ENCODE data around the gene MAP6.

MAP6 gene

DNA sequence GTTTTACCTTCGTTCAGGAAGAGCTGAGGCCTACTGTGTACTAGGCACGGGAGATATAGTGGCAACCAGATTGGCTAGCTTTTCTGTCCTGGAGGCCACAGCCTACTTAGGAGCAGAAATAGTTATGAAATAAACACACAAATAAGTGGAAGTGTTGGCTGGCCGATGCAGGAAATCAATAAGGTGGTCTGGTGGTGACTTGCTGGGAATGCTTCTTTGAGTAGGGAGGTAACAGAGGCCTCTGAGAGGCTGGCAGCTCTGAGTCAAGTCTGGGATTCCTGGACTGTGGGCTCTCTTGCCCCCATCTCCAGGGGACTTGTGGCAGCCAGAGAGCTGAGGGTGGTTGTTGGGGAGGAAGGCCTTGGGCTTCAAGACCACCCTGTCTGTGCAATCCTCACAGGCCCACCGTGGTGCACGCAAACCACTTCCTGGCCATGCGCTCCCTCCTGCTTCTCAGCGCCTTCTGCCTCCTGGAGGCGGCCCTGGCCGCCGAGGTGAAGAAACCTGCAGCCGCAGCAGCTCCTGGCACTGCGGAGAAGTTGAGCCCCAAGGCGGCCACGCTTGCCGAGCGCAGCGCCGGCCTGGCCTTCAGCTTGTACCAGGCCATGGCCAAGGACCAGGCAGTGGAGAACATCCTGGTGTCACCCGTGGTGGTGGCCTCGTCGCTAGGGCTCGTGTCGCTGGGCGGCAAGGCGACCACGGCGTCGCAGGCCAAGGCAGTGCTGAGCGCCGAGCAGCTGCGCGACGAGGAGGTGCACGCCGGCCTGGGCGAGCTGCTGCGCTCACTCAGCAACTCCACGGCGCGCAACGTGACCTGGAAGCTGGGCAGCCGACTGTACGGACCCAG lies 102.7 kb downstream of the MAP6 start:
- no peak for DNase-seq

DNA sequence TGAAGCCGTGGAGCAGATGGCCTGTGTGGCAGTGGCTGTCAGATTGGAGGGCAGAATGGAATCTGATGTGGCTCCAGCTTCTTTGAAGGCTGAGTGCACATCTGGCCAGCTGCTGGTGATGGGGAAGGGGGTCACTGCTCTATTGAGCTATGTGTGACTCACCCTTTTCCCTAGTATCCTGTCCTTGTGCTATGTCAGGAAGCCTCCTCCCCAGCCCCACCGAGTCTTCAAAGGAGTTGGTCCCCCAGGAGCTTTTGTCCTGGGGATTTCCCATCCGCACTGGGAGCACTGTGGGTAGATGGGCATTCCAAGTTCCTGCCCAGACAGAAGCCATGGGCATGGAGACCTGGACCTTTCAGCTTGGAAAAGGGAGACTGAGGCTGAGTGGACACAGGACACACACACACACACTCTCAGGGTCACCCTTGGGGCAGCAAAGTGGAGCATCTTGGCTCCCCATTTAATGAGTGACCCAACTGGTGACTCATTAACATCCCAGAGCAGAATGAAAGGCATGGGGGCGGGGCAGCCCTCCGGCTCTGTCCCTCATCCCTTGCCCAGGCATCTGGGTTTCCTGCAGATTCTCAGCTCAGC lies 103.5 kb downstream of the MAP6 start:
- DNase-seq, result no peak

DNA sequence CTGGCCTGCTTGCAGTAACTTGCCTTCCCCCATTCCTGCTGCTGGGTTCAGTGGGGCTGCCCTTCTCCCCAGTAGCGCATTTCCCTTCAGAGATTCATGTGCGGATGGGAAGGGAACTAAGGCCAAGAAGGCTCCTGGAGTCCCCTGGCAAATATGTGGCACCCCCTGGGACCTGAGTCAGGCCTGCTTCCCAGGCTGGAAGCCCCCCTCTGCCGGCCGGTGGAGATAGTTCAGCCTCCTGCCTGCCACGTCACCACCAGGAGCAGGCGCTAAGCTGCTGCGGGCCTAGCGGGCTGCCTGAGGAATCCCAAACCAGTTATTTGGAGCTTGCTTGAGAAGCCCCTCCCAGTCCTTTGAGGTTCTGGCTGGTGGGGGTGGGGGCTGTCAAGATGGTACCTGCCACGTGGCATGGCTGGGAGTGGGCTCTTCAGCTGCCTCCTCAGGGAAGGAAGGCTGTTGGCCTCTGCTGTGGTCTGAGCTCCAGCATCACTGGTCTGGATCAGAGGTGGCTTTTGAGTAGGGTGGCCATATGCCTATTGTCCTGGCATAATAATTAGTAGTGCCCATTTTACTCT lies 104.8 kb downstream of the MAP6 start:
- DNase-seq, result no peak

- no peak for DNase-seq
Observed at GRCh38 chr11:75563501-75563977, 105.3 kb downstream of the MAP6 start.

- DNase-seq, result no peak
Observed at GRCh38 chr11:75562836-75563484, 105.9 kb downstream of the MAP6 start.

GRCh38 chr11:75562048-75562835 lies 106.6 kb downstream of the MAP6 start, which contains the start of gene SERPINH1:
Gene SERPINH1 (plus strand): TSS chr11:75562253. CDS start chr11:75566350, 4,097 bp downstream.
- peak; percentile 66 to 72 for DNase-seq

GRCh38 chr11:75561426-75562047 lies 107.3 kb downstream of the MAP6 start:
- DNase-seq, result no peak

- no peak for DNase-seq
Observed at GRCh38 chr11:75560644-75561043, 108.2 kb downstream of the MAP6 start.

DNA sequence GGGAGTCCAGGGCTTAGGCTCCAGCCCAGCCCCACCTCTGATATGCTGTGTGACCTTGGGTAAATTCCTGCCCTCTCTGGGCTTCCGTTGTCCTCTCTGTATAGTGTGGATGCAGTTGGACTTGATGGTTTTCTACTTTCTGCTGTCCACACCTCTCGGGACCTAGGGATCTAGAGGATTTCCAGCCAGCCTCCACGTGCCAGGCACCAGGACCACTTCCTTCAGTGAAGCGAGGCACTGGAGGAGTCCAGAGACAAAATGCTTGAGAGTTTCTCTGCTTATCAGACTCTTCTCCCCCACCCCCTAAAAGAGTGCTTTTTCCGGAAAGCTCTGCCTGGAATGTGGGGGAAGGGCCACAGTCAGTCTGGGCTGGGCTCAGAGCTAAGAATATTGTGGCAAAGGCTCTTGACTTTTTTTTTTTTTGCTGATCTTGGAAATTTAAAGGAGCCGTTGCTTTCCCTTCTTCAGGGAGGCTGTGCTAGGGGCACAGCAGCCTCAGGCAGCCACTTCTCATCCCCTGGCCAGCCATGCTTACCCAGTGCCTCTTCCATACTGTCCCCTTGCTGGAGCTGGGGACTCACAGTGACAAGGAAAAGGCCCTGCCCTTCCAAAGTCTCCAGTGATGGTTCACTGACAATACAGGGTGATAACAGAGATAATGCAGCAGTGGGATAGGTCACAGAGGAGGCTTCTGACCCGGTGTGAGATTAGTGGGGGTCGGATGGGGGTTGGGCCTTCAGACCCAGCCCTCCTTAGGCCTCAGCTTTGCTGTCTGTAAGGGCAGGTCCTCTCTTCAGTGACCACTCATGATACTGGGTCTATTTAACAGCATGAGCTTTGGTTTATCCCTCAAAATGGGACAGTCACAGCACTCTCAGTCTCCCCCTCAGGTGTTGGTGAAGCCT lies 109.6 kb downstream of the MAP6 start:
- DNase-seq, result no peak

DNA sequence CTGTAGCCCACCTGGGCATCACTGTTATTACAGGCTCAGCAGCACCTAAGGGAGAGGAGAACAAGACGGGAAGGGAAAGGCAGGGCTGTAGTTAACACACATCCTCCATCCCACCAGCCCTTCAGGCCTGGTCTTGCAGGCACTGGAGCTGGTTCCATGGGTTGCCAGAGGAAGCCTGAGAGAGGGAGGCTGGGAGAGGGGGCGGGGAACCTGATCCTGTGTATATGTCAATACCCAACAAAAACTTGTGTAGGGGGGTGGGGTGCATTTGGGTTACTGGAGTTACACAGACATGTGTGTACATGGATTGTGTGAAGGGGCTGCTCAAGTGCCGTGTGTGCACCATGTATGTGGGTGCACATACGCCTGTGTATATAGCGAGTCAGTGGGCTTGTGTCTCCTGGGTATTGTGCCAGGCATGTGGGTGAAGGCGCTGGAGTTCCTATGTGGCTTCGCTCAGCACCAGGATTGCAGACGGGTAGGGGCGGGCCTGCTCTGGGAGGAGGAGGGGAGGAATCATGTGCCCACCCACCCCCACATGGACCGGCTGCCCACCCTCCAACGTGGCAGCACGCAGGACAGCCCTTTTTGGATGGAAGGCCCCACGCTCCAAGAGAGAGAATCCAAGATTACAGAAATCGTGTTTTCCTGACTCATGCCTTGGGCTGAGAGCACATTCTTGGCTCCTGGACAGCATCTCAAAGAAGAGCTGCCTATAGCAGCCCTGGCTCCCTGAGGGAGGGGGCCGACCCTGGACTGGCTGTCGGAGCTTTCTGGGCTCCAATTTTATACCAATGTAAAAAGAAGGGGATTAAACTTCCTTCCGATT lies 111.0 kb downstream of the MAP6 start:
- DNase-seq, result no peak

DNA sequence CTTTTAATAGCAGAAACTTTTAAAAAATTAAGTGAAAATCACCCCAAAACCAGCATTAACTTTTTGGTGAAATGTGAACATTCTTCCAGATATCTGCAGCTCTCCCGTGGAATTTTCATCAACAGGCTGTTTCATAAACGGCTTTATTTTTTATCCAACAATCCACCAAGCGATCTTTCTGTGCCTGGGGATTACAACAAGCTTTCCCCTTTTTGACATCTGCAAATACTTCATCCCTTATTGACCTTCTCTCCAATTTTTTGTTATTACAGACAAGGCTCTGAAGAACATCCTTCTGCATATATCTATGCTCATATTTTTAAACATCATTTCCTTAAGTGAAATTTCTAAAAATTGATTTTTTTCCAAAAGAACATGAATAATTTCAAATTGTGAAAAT lies 112.6 kb downstream of the MAP6 start:
- DNase-seq, result no peak

- no peak for DNase-seq
Observed at GRCh38 chr11:75555079-75555811, 113.6 kb downstream of the MAP6 start.

- no peak for DNase-seq
Observed at GRCh38 chr11:75554258-75555022, 114.4 kb downstream of the MAP6 start.

DNA sequence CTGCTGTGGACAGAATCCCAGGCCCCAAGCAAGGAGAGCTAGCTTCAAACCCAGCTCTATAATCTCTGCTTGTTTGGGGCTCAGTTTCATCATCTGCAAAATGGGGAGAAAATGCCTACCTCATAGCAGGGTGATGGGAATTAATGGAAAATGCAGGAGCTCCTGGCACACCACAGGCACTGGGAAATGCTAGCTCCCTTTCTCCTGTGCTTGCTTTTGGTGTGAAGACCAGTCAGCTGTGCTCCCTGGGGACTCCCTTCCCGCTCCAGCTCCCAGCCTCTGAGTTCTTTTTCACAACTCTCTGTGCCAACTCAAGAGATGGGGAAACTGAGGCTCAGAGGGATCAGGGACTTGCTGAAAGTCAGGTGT lies 115.0 kb downstream of the MAP6 start:
- DNase-seq, result no peak

- DNase-seq, result no peak
Observed at GRCh38 chr11:75553182-75553581, 115.7 kb downstream of the MAP6 start.

DNA sequence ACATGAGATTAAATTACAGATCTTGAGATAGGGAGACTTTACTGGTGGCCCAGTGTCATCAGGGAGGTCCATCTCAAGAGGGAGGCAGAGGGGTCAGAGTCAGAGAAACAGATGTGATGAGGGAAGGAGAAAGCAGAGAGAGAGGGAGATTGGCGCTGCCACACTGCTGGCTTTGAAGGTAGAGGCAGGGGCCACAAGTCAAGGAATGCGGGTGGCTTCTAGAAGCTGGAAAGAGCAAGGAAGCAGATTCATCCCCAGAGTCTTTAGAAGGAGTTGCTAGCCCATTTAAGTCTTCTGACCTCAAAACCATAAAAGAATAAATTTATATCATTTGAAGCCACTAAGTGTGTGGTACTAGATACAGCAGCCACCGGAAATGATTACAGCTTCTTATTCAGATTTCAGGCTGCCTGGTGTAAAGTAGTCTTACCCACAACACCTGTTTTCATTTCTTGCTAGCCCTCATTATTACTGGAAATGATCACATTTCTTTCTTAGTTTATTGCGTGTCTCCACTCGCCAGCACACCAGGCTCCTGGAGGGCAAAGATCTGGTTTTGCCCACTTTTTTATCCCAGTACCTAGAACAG lies 119.4 kb downstream of the MAP6 start:
- DNase-seq, result no peak

DNA sequence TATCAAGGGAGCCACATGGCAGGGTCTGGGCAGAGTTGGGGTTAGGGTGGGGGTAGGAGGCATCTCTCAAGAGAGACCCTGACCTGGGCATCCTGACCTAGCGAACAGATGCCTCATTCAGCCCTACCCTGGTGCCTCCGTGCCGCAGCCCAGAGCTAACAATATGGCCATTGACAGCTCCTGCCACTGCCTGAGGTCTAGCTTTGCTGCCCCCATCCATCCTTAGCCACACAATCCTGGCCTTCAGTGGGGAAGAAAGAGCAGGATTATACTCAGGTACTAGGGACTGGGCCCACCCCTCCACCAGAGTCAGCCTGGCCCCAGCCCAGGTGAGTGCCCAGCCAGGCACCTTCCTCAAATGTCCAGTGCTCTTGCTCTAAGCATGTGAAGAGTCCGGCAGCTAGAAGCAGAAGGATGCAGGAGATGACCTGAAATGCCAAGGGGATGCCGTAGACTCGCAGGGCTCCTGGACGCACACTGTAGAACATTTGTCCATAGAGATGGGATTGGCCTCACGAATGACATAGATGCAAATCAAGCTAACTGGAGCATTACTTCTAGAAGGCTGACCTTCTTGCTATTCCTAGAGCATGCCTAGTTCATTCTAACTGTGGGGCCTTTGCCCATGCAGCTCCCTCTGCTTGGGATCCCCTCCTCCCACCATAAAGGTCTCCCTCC lies 120.1 kb downstream of the MAP6 start:
- no peak for DNase-seq

Measured in inflammatory macrophage treated with lipopolysaccharide for 1 hour (primary cell).